ENCODE measurements around the gene GOLT1B. TPM values are rescaled to one million over a fixed set of nuclear protein-coding genes. Genes with fewer than 3 reads are reported as not detected.
"Not testable (repeated sequence)": the region's sequence is repeated elsewhere in the genome, so short reads cannot be mapped to it uniquely, and the experiment has no call there.

The GOLT1B gene
- polyA plus RNA-seq (2012; ENCODE audit: insufficient read depth, insufficient read length): 19.3 TPM

GRCh38 chr12:21501258-21502163, at the start of gene GOLT1B, which contains the start of gene RECQL:
TSS of gene GOLT1B (plus strand) at chr12:21501789. CDS start at chr12:21501924, 135 bp downstream.
TSS of gene RECQL (minus strand) at chr12:21501635. CDS start at chr12:21499570, 2,065 bp downstream.
- DNase-seq (ENCODE audit: low read depth, low spot score): peak; percentile 97
- peak within 1 kb of the TSS; percentile 89 for H3K4me3 ChIP-seq (ENCODE audit: low read length)

GRCh38 chr12:21453312-21453852, 48.2 kb upstream of the GOLT1B start:
- no peak for DNase-seq (ENCODE audit: low read depth, low spot score)
- no peak overlapping the region for H3K4me3 ChIP-seq (ENCODE audit: low read length)

GRCh38 chr12:21456291-21456780, 45.3 kb upstream of the GOLT1B start:
- peak; percentile 62 for DNase-seq (ENCODE audit: low read depth, low spot score)
- H3K4me3 ChIP-seq (ENCODE audit: low read length): no peak overlapping the region

GRCh38 chr12:21459474-21459873, 42.1 kb upstream of the GOLT1B start:
- H3K4me3 ChIP-seq (ENCODE audit: low read length): no peak overlapping the region
- DNase-seq (ENCODE audit: low read depth, low spot score): no peak

- not testable (repeated sequence) for H3K4me3 ChIP-seq (ENCODE audit: low read length); DNase-seq (ENCODE audit: low read depth, low spot score)
Measured at GRCh38 chr12:21467334-21467733, 34.3 kb upstream of the GOLT1B start.

GRCh38 chr12:21471294-21471693, 30.3 kb upstream of the GOLT1B start:
- no peak overlapping the region for H3K4me3 ChIP-seq (ENCODE audit: low read length)
- no peak for DNase-seq (ENCODE audit: low read depth, low spot score)

- no peak for DNase-seq (ENCODE audit: low read depth, low spot score)
- no peak overlapping the region for H3K4me3 ChIP-seq (ENCODE audit: low read length)
Measured at GRCh38 chr12:21472197-21472823, 29.3 kb upstream of the GOLT1B start.

- no peak overlapping the region for H3K4me3 ChIP-seq (ENCODE audit: low read length)
- no peak for DNase-seq (ENCODE audit: low read depth, low spot score)
Measured at GRCh38 chr12:21475552-21475951, 26.0 kb upstream of the GOLT1B start.

GRCh38 chr12:21476949-21477348, 24.6 kb upstream of the GOLT1B start:
- DNase-seq (ENCODE audit: low read depth, low spot score): no peak
- no peak overlapping the region for H3K4me3 ChIP-seq (ENCODE audit: low read length)

- DNase-seq (ENCODE audit: low read depth, low spot score): no peak
- no peak overlapping the region for H3K4me3 ChIP-seq (ENCODE audit: low read length)
Measured at GRCh38 chr12:21478756-21479455, 22.7 kb upstream of the GOLT1B start.

GRCh38 chr12:21483531-21483930, 18.1 kb upstream of the GOLT1B start:
- no peak overlapping the region for H3K4me3 ChIP-seq (ENCODE audit: low read length)
- no peak for DNase-seq (ENCODE audit: low read depth, low spot score)

GRCh38 chr12:21485998-21486397, 15.6 kb upstream of the GOLT1B start:
- H3K4me3 ChIP-seq (ENCODE audit: low read length): no peak overlapping the region
- no peak for DNase-seq (ENCODE audit: low read depth, low spot score)

- no peak for DNase-seq (ENCODE audit: low read depth, low spot score)
- H3K4me3 ChIP-seq (ENCODE audit: low read length): no peak overlapping the region
Measured at GRCh38 chr12:21499765-21500164, 1.8 kb upstream of the GOLT1B start.

GRCh38 chr12:21500786-21501257, 767 bp upstream of the GOLT1B start:
- H3K4me3 ChIP-seq (ENCODE audit: low read length): peak overlapping the region; percentile 89
- DNase-seq (ENCODE audit: low read depth, low spot score): no peak

- peak overlapping the region; percentile 89 for H3K4me3 ChIP-seq (ENCODE audit: low read length)
- DNase-seq (ENCODE audit: low read depth, low spot score): peak; percentile 23
Measured at GRCh38 chr12:21502164-21502496, 541 bp downstream of the GOLT1B start.

- no peak for DNase-seq (ENCODE audit: low read depth, low spot score)
- peak overlapping the region; percentile 89 for H3K4me3 ChIP-seq (ENCODE audit: low read length)
Measured at GRCh38 chr12:21502872-21503271, 1.3 kb downstream of the GOLT1B start.

- no peak for DNase-seq (ENCODE audit: low read depth, low spot score)
- no peak overlapping the region for H3K4me3 ChIP-seq (ENCODE audit: low read length)
Measured at GRCh38 chr12:21505888-21506287, 4.3 kb downstream of the GOLT1B start.

- no peak for DNase-seq (ENCODE audit: low read depth, low spot score)
- H3K4me3 ChIP-seq (ENCODE audit: low read length): no peak overlapping the region
Measured at GRCh38 chr12:21507849-21508248, 6.3 kb downstream of the GOLT1B start.

- peak; percentile 11 for DNase-seq (ENCODE audit: low read depth, low spot score)
- H3K4me3 ChIP-seq (ENCODE audit: low read length): no peak overlapping the region
Measured at GRCh38 chr12:21509768-21510167, 8.2 kb downstream of the GOLT1B start.
